Activated CD4-positive, alpha-beta T cell treated with anti-CD3 and anti-CD28 coated beads, Interleukin-2, amount 10 ng/mL, durations not matched to agents 24 days and 14 days (primary cell): ENCODE data around the gene TMEM235. TPM values are rescaled to one million over a fixed set of nuclear protein-coding genes. Genes with fewer than 3 reads are reported as not detected.
"Not testable (repeated sequence)": the region's sequence is repeated elsewhere in the genome, so short reads cannot be mapped to it uniquely, and the experiment has no call there.

Source experiments
- DNase-seq: peaks from one replicate; pipeline ENCODE4 v3.0.0; 2022
- H3K27ac Mint-ChIP-seq: one replicate; pipeline ENCODE4 v1.8.0; 2022; ENCODE audit warnings: mild to moderate bottlenecking, mixed read lengths
- H3K27me3 Mint-ChIP-seq: one replicate; pipeline ENCODE4 v1.8.0; 2022; ENCODE audit warnings: mixed read lengths
- H3K36me3 Mint-ChIP-seq: one replicate; pipeline ENCODE4 v1.8.0; 2022; ENCODE audit warnings: low read depth, mild to moderate bottlenecking, mixed read lengths
- H3K4me1 Mint-ChIP-seq: one replicate; pipeline ENCODE4 v1.8.0; 2021; ENCODE audit warnings: mixed read lengths
- H3K4me3 Mint-ChIP-seq: one replicate; pipeline ENCODE4 v1.8.0; 2022; ENCODE audit warnings: mild to moderate bottlenecking, moderate library complexity, mixed read lengths
- H3K9me3 Mint-ChIP-seq: one replicate; pipeline ENCODE4 v1.8.0; 2021; ENCODE audit warnings: mixed read lengths
- intact Hi-C: fragments of 100-400 bp; cut with micrococcal nuclease; formaldehyde crosslinking; loops from one replicate; pipeline ENCODE4 v1.15.1; 2023
- total RNA-seq: library from RNA; stranded (reverse); gene quantifications from 2 replicates; pipeline ENCODE4 v1.2.3, GENCODE V29; 2022

The TMEM235 gene
- total RNA-seq, 1 donor from 2014 or later = not detected

DNA sequence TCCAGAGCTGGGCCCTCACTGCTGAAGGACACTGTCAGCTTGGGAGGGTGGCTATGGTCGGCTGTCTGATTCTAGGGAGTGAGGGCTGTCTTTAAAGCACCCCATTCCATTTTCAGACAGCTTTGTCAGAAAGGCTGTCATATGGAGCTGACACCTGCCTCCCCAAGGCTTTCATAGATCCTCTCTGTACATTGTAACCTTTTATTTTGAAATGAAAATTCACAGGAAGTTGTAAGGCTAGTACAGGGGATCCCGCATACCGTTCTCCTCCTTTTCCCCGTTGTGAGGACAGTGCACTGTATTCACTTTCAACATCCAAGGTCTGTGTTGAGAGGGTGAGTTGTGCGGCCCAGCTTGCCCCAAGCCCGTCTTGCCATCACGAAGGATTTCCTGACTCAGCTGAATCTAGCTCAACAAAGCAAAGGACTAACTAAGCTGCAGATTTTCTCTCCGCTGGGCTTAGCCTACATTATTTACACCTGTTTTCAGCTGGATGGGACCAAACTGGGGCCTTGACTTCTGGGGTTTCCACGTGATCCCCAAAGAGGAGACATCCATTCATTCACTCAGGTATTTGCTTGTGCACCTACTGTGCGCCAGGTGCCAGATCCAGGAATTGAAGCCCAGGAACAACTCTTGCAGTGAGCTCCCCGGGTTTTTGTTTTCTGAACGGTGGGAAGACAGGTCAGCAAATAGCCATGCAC lies 5.2 kb upstream of the TMEM235 start:
- peaks cover 2% of the 10 kb centered on the region for H3K4me1 Mint-ChIP-seq
- no peak overlapping the region for H3K4me3 Mint-ChIP-seq
- no peak overlapping the region for H3K27ac Mint-ChIP-seq
- H3K27me3 Mint-ChIP-seq = peaks cover 18% of the 10 kb centered on the region
- peaks cover 23% of the 10 kb centered on the region for H3K36me3 Mint-ChIP-seq
- intact Hi-C loops = no loop called here
- no peaks in the 10 kb centered on the region for H3K9me3 Mint-ChIP-seq
- no peak for DNase-seq

DNA sequence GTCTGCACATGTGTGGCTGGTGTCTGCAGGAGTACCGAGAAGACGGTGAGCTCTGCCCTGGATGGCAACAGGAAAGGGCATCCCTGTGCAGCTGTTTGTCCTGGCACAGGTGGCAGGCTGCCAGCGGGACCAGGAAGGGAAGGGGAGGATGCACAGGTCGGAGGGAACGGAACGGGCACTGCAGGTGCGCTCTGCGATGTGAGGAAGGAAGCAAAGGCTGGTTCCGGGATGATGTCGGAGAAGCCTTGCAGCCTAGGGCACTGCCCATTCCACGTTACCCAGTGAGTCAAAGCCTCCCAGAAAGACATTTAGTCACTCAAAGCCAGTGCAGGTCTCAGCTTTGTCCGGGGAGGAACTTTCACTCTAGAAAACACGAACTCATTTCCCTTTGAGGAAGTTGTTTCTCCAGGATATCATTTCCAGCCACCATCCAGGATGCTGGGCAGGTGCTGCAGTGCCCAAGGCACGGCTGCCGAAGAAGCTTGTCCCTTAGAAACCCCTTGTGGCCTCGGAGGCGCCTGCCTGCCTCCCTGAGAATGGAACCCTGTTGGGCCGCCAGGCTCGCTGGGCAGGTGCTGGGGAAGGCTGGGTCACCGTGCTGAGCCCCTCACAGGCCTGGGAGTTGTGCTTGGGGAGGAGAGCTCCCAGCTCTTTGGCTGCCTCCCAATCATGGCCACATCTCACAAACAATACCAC lies 4.5 kb upstream of the TMEM235 start:
- H3K9me3 Mint-ChIP-seq = no peaks in the 10 kb centered on the region
- H3K4me1 Mint-ChIP-seq = peaks cover 2% of the 10 kb centered on the region
- no peak overlapping the region for H3K4me3 Mint-ChIP-seq
- peaks cover 22% of the 10 kb centered on the region for H3K27me3 Mint-ChIP-seq
- H3K36me3 Mint-ChIP-seq = peaks cover 23% of the 10 kb centered on the region
- no peak for DNase-seq
- intact Hi-C loops = no loop called here
- no peak overlapping the region for H3K27ac Mint-ChIP-seq

DNA sequence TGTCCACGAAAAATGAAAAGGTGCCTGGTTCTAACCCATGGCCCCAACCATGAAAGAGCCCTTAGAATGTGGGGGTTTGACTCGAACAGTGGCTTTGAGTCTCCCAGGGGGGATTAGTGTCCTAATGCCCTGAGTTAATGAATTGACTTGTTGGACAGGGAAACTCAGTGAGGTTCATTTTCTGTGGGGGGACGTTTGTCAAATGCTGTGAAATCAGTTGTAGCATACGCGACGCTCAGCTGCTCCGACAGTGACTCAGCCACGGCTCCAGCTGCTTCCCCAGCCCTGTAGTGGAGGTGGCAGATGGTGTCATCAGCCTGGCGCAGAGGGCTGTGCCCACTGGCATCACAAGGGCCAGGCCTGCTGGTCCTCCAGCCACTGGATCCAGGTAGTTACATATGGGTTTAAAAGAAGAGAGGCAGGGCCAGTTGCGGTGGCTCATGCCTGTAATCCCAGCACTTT lies 3.9 kb upstream of the TMEM235 start:
- Mint-ChIP-seq H3K36me3 (peaks cover 23% of the 10 kb centered on the region), H3K27me3 (peaks cover 28% of the 10 kb centered on the region), H3K4me3 (no peak overlapping the region), H3K4me1 (peaks cover 5% of the 10 kb centered on the region), H3K9me3 (no peaks in the 10 kb centered on the region), H3K27ac (no peak overlapping the region)
- intact Hi-C loops = no loop called here
- peak; percentile 53 for DNase-seq

DNA sequence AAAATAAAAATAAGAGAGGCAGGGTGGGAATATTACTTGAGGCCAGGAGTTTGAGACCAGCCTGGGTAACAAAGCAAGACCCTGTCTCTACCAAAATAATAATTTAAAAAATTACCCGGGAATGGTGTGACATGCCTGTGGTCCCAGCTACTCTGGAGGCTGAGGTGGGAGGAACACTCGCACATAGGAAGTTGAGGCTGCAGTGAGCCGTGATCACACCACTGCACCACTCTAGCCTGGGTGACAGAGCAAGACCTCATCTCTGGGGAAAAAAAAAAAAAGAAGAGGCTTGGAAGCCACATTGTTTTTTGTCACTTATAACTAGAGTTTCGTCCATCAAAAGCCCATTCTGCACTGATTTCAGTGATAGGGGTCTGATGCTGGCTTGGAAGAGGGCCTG lies 3.3 kb upstream of the TMEM235 start:
- Mint-ChIP-seq H3K4me3 (no peak overlapping the region), H3K36me3 (peaks cover 19% of the 10 kb centered on the region), H3K9me3 (no peaks in the 10 kb centered on the region), H3K4me1 (peaks cover 10% of the 10 kb centered on the region), H3K27ac (no peak overlapping the region), H3K27me3 (peaks cover 33% of the 10 kb centered on the region)
- no peak for DNase-seq
- intact Hi-C loops = no loop called here

DNA sequence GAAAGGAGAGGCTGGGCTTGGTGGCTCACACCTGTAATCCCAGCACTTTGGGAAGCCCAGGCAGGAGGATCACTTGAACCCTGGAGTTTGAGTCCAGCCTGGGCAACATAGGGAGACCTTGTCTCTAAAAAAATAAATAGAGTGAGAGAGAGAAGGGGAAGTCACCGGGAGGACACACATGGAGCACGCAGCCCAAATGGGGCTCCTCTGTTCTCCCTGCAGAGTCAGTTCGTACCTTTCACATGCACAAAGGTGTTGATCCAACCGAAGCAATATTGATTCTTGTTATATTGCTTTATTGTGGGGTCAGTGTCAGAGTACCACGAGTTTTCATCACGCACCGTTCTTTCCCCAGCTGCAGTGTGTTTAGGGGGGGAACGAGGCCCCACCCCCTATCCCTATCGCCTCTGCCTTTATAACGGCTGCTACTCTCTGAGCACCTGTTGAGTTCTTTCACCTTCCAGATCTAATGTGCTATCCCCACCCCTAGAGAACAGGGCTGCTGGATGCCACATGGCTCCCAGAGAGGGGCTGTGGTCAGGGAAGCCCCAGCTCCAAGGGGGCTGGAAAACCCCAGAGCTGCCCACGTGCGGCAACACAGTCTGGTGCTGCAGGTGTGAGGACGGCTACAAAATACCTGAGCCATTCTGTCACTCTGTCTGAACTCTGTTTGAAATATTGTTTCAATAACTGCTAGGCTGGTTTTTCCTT lies 1.0 kb upstream of the TMEM235 start:
- H3K4me3 Mint-ChIP-seq = no peak overlapping the region
- peaks cover 2% of the 10 kb centered on the region for H3K36me3 Mint-ChIP-seq
- peaks cover 10% of the 10 kb centered on the region for H3K4me1 Mint-ChIP-seq
- no peaks in the 10 kb centered on the region for H3K9me3 Mint-ChIP-seq
- DNase-seq = peak; percentile 53
- intact Hi-C loops = no loop called here
- peaks cover 37% of the 10 kb centered on the region for H3K27me3 Mint-ChIP-seq
- no peak overlapping the region for H3K27ac Mint-ChIP-seq

DNA sequence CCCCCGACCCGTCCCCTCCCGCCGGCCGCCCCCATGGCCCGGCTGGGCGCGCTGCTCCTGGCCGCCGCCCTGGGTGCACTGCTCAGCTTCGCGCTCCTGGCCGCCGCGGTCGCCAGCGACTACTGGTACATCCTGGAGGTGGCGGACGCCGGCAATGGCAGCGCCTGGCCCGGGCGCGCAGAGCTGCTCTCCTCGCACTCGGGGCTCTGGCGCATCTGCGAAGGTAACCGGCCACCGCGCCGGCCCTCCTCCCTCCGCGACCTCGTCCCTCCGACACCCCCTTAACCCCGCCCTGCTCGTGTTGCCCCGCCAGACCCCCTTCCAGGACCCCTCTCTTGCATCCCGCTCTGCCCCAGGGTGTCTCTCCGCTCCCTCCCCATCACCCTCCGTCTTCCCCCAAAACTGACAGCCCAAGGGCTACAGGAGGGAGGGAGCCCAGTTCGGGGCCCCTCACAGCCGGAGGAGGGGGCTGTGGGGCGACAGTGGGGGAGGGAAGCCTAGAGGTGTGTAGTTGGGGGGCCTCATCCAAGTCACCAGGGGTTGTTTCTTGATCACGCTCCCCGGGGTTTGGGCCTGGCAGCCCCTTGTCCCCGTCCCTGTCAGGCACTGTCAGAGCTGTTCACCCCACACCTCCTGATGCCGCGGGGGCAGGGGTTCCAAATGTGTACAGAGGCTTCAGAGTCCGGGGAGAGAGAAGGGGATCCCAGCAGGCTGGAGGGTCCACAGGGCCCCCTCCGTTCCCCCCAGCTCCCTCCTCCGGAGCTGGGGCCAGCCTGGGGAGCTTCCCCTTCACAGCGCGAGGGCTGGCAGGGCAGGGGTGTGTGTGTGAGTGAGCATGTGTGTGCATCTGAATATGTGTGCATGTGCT lies 794 bp downstream of the TMEM235 start:
- H3K4me3 Mint-ChIP-seq = peak overlapping the region; percentile 52
- peak; percentile 83 for DNase-seq

DNA sequence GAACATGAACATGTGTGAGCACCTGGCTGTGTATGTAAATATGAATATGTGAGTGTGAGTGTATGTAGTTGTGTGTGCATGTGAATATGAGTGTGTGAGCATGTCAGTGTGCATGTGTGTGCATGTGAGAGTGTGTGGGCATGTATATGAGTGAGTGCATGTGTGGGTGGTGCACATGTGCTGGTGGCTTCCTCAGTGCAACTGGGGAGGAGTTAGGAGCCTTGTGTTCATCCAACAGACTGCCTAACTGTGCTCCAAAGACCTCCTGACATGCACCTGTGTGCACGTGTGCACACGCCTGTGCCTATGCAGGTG lies 1.4 kb downstream of the TMEM235 start:
- no peak overlapping the region for H3K4me3 Mint-ChIP-seq
- H3K9me3 Mint-ChIP-seq = no peaks in the 10 kb centered on the region
- H3K27ac Mint-ChIP-seq = no peak overlapping the region
- DNase-seq = no peak
- H3K4me1 Mint-ChIP-seq = peaks cover 8% of the 10 kb centered on the region
- H3K36me3 Mint-ChIP-seq = no peaks in the 10 kb centered on the region
- intact Hi-C loops = no loop called here
- peaks cover 36% of the 10 kb centered on the region for H3K27me3 Mint-ChIP-seq

More for the DNA sequence above, 794 bp downstream of the TMEM235 start:
- peaks cover 10% of the 10 kb centered on the region for H3K4me1 Mint-ChIP-seq
- intact Hi-C loops = no loop called here
- no peak overlapping the region for H3K27ac Mint-ChIP-seq
- H3K9me3 Mint-ChIP-seq = no peaks in the 10 kb centered on the region
- H3K36me3 Mint-ChIP-seq = no peaks in the 10 kb centered on the region
- H3K27me3 Mint-ChIP-seq = peaks cover 37% of the 10 kb centered on the region

DNA sequence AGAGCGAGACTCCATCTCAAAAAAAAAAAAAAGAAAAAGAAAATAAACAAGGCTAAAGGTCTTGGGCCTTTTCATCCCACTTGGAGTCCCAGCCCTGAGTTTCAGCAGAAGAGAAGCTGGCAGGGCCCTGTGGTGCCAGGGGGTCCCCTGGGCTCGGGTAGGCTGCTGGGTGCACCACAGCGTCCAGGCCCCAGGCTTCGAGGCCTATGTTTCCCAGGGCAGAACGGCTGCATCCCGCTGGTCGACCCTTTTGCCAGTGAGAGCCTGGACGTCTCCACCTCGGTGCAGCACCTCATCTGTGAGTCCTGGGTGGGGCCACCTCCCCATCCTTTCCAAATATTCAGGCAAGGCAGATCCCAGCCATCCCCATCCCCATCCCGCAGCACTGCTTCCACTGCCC lies 2.2 kb downstream of the TMEM235 start:
- Mint-ChIP-seq H3K4me3 (no peak overlapping the region), H3K36me3 (no peaks in the 10 kb centered on the region), H3K9me3 (no peaks in the 10 kb centered on the region), H3K4me1 (peaks cover 8% of the 10 kb centered on the region), H3K27ac (no peak overlapping the region), H3K27me3 (peaks cover 36% of the 10 kb centered on the region)
- no peak for DNase-seq
- intact Hi-C loops = no loop called here

DNA sequence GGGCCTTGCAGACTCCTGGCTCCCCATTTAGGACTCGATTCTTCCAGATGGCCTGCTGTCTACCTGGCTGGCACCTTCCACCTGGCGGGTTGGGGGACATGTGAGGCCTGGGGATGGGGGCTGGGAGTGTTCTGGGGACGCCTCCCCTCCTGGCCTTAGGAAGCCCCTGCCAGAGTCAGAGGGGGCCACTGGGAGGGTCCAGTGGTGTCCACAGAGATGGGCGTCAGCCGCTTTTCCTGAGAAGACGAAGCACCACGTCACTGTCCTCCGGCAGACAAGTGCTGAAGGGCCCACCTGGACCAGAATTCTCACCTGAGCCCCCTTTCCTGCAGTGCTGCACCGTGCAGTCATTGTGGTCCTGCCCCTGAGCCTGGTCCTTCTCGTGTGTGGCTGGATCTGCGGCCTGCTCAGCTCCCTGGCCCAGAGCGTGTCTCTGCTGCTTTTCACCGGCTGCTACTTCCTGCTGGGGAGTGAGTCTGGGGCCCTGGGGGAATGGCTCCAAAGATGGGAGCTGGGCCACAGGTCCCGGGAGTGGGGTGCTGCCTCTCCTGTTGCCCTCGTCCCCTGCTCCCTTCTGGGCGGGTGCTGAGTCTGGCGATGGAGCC lies 2.9 kb downstream of the TMEM235 start:
- intact Hi-C loops = no loop called here
- no peaks in the 10 kb centered on the region for H3K36me3 Mint-ChIP-seq

DNA sequence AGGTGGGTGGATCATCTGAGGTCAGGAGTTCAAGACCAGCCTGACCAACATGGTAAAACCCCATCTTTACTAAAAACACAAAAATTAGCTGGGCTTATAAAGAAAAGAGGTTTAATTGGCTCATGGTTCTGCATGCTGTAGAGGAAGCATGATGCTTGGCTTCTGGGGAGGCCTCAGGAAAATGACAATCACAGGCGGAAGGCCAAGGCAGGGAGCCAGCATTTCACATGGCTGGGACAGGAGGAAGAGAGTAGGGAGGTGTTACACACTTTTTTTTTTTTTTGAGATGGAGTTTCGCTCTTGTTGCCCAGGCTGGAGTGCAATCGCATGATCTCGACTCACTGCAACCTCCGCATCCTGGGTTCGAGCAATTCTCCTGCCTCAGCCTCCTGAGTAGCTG lies 3.6 kb downstream of the TMEM235 start:
- H3K36me3 Mint-ChIP-seq, H3K4me3 Mint-ChIP-seq, intact Hi-C loops, DNase-seq, H3K27ac Mint-ChIP-seq, H3K4me1 Mint-ChIP-seq, H3K9me3 Mint-ChIP-seq: not testable (repeated sequence)
- peaks cover 30% of the 10 kb centered on the region for H3K27me3 Mint-ChIP-seq

More for the DNA sequence above, 2.9 kb downstream of the TMEM235 start:
- H3K27ac Mint-ChIP-seq = no peak overlapping the region
- no peaks in the 10 kb centered on the region for H3K9me3 Mint-ChIP-seq
- DNase-seq = no peak
- H3K27me3 Mint-ChIP-seq = peaks cover 34% of the 10 kb centered on the region
- peaks cover 8% of the 10 kb centered on the region for H3K4me1 Mint-ChIP-seq
- no peak overlapping the region for H3K4me3 Mint-ChIP-seq

DNA sequence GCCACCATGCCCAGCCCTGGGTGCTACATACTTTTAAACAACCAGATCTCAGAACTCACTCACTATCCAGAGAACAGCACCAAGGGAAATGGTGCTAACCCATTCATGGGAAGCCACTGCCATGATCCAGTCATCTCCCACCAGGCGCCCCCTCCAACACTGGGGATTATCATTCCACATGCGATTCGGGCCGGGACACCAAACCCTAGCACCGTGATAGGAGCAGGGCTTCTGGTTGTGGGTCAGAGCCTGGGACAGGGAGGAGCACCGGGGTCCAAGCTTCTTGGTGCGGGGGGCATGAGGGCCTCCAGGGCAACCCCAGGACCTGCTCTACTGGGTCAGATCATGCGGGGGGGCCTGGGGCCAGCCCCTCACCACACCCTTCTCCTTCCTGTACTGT lies 4.5 kb downstream of the TMEM235 start:
- Mint-ChIP-seq H3K27me3 (peaks cover 21% of the 10 kb centered on the region), H3K9me3 (no peaks in the 10 kb centered on the region), H3K4me3 (no peak overlapping the region), H3K27ac (no peak overlapping the region), H3K36me3 (no peaks in the 10 kb centered on the region), H3K4me1 (peaks cover 8% of the 10 kb centered on the region)
- DNase-seq = no peak
- intact Hi-C loops = no loop called here

DNA sequence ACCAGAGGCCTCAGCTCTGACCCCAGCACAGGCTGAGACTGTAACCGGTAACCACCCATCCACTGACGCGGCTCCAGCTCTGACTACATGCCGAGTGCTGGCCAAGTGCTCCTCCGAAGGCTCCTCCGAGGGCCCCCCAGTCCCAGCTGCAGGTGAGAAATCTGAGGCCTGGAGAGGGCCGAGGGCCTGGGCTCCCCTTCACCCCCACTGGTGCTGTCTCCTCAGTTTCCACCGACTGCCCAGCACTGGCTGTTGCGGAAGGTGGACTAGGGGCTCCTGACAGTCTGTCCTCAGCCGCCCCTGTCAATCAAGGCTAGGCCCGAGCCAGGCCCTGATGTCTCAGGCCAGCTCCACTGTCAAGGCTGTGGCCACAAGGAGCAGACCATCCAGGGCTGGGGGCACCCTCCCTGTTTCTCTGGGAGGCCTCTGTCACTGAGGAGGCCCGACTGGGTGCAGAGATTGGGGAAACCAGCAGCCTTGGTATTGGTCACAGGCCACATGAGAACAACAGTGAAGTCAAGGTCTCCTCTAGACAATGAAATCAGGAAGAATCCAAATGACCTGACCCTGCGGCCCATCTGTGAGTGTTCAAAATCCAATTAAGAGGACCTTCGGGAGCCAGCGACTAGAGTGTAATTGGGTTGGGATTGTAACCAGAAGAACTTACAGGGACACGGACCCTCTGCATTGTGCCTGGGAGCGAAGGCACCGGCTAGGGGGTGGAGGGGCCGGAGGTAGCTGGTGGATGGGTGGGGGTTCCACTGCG lies 5.1 kb downstream of the TMEM235 start:
- no peak for DNase-seq
- Mint-ChIP-seq H3K27me3 (peaks cover 16% of the 10 kb centered on the region), H3K9me3 (no peaks in the 10 kb centered on the region), H3K27ac (no peak overlapping the region), H3K36me3 (no peaks in the 10 kb centered on the region), H3K4me1 (peaks cover 8% of the 10 kb centered on the region), H3K4me3 (no peak overlapping the region)
- intact Hi-C loops = no loop called here
